Fibroblast of lung (primary cell): ENCODE data around the gene UBIAD1. TPM values are rescaled to one million over a fixed set of nuclear protein-coding genes. Genes with fewer than 3 reads are reported as not detected.

Experiments
- DNase-seq, 2 donors: peaks; one replicate each; pipeline versions ENCODE4 v3.0.0 to v3.0.0-alpha.2; 2010; ENCODE audit warnings: low read depth in 2 of 2
- H2AFZ ChIP-seq: 2 replicates; pipeline ENCODE4 v1.5.1; 2012; ENCODE audit warnings: low read length, control low read depth, inconsistent platforms
- H3K27ac ChIP-seq: 2 replicates; pipeline ENCODE4 v1.5.1; 2011; ENCODE audit warnings: low read length, control low read depth; ENCODE audit not compliant: insufficient read depth
- H3K27me3 ChIP-seq: 2 replicates; pipeline ENCODE4 v1.5.1; 2011; ENCODE audit warnings: mild to moderate bottlenecking, low read length; ENCODE audit not compliant: control insufficient read depth, insufficient read depth
- H3K36me3 ChIP-seq: 2 replicates; pipeline ENCODE4 v1.5.1; 2011; ENCODE audit warnings: low read length; ENCODE audit not compliant: control insufficient read depth, insufficient read depth
- H3K4me1 ChIP-seq: 2 replicates; pipeline ENCODE4 v1.5.1; 2011; ENCODE audit warnings: low read length; ENCODE audit not compliant: control insufficient read depth, insufficient read depth; ENCODE audit errors: extremely low read depth
- H3K4me2 ChIP-seq: 2 replicates; pipeline ENCODE4 v1.5.1; 2011; ENCODE audit warnings: low read length, control low read depth; ENCODE audit not compliant: insufficient read depth; ENCODE audit errors: extremely low read depth
- H3K4me3 ChIP-seq, 4 experiments: fragments of 200-600 bp in 1 of 4; sonication (generic) in 1 of 4; replicated peaks in 1 of 4; 2 replicates each; pipeline ENCODE4 v1.5.1; 2011 to 2016; ENCODE audit warnings: low read length in 4 of 4, low read depth in 3 of 4, mild to moderate bottlenecking in 3 of 4, control low read depth in 2 of 4, inconsistent platforms in 1 of 4, mixed read lengths in 1 of 4; ENCODE audit not compliant: insufficient read depth in 1 of 4; ENCODE audit errors: control extremely low read depth in 1 of 4
- H3K79me2 ChIP-seq: 2 replicates; pipeline ENCODE4 v1.5.1; 2012; ENCODE audit warnings: mild to moderate bottlenecking, low read length, inconsistent platforms; ENCODE audit not compliant: control insufficient read depth, insufficient read depth
- H3K9ac ChIP-seq: 2 replicates; pipeline ENCODE4 v1.5.1; 2011; ENCODE audit warnings: mild to moderate bottlenecking, low read length, control low read depth; ENCODE audit not compliant: insufficient read depth
- H3K9me3 ChIP-seq: 2 replicates; pipeline ENCODE4 v1.5.1; 2012; ENCODE audit warnings: low read depth, low read length; ENCODE audit not compliant: control insufficient read depth, insufficient read depth
- H4K20me1 ChIP-seq: 2 replicates; pipeline ENCODE4 v1.5.1; 2011; ENCODE audit warnings: low read length; ENCODE audit not compliant: control insufficient read depth, insufficient read depth; ENCODE audit errors: extremely low read depth
- CTCF ChIP-seq, 2 donors: IDR thresholded peaks in 1 of 2; conservative IDR thresholded peaks in 1 of 2; 1 replicate in 1 of 2; 2 replicates in 1 of 2; pipeline ENCODE4 v1.5.1; 2011 to 2012; ENCODE audit warnings: low read length in 2 of 2, control low read depth in 1 of 2, inconsistent platforms in 1 of 2, low read depth in 1 of 2, mild to moderate bottlenecking in 1 of 2
- EZH2 ChIP-seq: IDR thresholded peaks from 2 replicates; pipeline ENCODE4 v1.5.1; 2012; ENCODE audit warnings: low read length, control low read depth, mild to moderate bottlenecking; ENCODE audit errors: missing control alignments
- polyA plus RNA-seq, 2 donors: library from polyadenylated mRNA; depleted of rRNA in 1 of 2; stranded (reverse) in 1 of 2; unstranded in 1 of 2; fragments of >200 nt; gene quantifications; 2 replicates each; pipeline ENCODE4 v1.2.1, GENCODE V29; 2011 to 2012; ENCODE audit warnings: missing spikeins in 1 of 2
- total RNA-seq: library from RNA; depleted of rRNA; stranded (reverse); fragments of >200 nt; gene quantifications from 2 replicates; pipeline ENCODE4 v1.2.1, GENCODE V29; 2014

UBIAD1 gene
- total and polyA plus RNA-seq, 2 donors (not counting 1 experiment from before 2014, with no cell fraction given) = 7.1 to 7.6 TPM

- no peaks in the 10 kb centered on the region for H3K4me1 ChIP-seq
- DNase-seq = no peak
- no peak overlapping the region for H3K4me3 ChIP-seq
- no peak overlapping the region for H2AFZ ChIP-seq
- H3K4me2 ChIP-seq = no peak overlapping the region
- no peak overlapping the region for H3K9ac ChIP-seq
- no peak overlapping the region for H3K27ac ChIP-seq
- no peak for TF ChIP-seq EZH2
- no peak for TF ChIP-seq CTCF (conservative IDR thresholded peaks at IDR 0.05 in 1 of 2, IDR thresholded peaks at IDR 0.05 in 1 of 2; ENCODE audit: low read depth in 1 of 2, low read length in 2 of 2)
- H3K36me3 ChIP-seq = no peaks in the 10 kb centered on the region
- peaks cover 1% of the 10 kb centered on the region for H3K27me3 ChIP-seq
- H4K20me1 ChIP-seq = no peaks in the 10 kb centered on the region
- H3K79me2 ChIP-seq = no peaks in the 10 kb centered on the region
- no peaks in the 10 kb centered on the region for H3K9me3 ChIP-seq
These were observed 53.1 kb downstream of the UBIAD1 start for GRCh38 chr1:11326070-11326469.

GRCh38 chr1:11328444-11328843 is 55.4 kb downstream of the UBIAD1 start:
- no peak for TF ChIP-seq CTCF (conservative IDR thresholded peaks at IDR 0.05 in 1 of 2, IDR thresholded peaks at IDR 0.05 in 1 of 2; ENCODE audit: low read depth in 1 of 2, low read length in 2 of 2)
- no peak for TF ChIP-seq EZH2
- no peak for DNase-seq
- no peak overlapping the region for H3K9ac ChIP-seq

GRCh38 chr1:11330411-11330810 is 57.4 kb downstream of the UBIAD1 start:
- Histone ChIP-seq H3K4me1 (no peaks in the 10 kb centered on the region), H3K9me3 (no peaks in the 10 kb centered on the region), H3K9ac (no peak overlapping the region), H3K36me3 (no peaks in the 10 kb centered on the region), H2AFZ (no peak overlapping the region), H3K27me3 (peaks cover 3% of the 10 kb centered on the region), H4K20me1 (no peaks in the 10 kb centered on the region), H3K79me2 (no peaks in the 10 kb centered on the region), H3K4me3 (no peak overlapping the region), H3K4me2 (no peak overlapping the region), H3K27ac (no peak overlapping the region)
- TF ChIP-seq EZH2 (no peak), CTCF (conservative IDR thresholded peaks at IDR 0.05 in 1 of 2, IDR thresholded peaks at IDR 0.05 in 1 of 2; ENCODE audit: low read depth in 1 of 2, low read length in 2 of 2) (no peak)
- no peak for DNase-seq

More at GRCh38 chr1:11328444-11328843, 55.4 kb downstream of the UBIAD1 start:
- H3K79me2 ChIP-seq = no peaks in the 10 kb centered on the region
- no peak overlapping the region for H2AFZ ChIP-seq
- no peaks in the 10 kb centered on the region for H4K20me1 ChIP-seq
- no peak overlapping the region for H3K27ac ChIP-seq
- H3K4me2 ChIP-seq = no peak overlapping the region
- H3K27me3 ChIP-seq = peaks cover 3% of the 10 kb centered on the region
- no peaks in the 10 kb centered on the region for H3K4me1 ChIP-seq
- H3K36me3 ChIP-seq = no peaks in the 10 kb centered on the region
- no peak overlapping the region for H3K4me3 ChIP-seq
- no peaks in the 10 kb centered on the region for H3K9me3 ChIP-seq
